GM19099 (cell line): ENCODE results near the gene KCNJ13.

Source experiments
- POLR2A ChIP-seq: IDR thresholded peaks from 3 replicates; pipeline ENCODE4 v1.6.1; 2011; ENCODE audit warnings: low read depth; ENCODE audit not compliant: insufficient read length; ENCODE audit errors: extremely low read depth

KCNJ13 gene

GRCh38 chr2:232776435-232776834 lies at the start of gene KCNJ13:
TSS of gene KCNJ13 (minus strand) at chr2:232776565. CDS start at chr2:232771362, 5,203 bp downstream.
- no peak for TF ChIP-seq POLR2A

GRCh38 chr2:232817756-232818155 lies 41.4 kb upstream of the KCNJ13 start:
- TF ChIP-seq POLR2A: no peak

- no peak for TF ChIP-seq POLR2A
These were observed 40.3 kb upstream of the KCNJ13 start for GRCh38 chr2:232816657-232817056.

- TF ChIP-seq POLR2A: no peak
These were observed 39.2 kb upstream of the KCNJ13 start for GRCh38 chr2:232815569-232815968.

- TF ChIP-seq POLR2A: no peak
These were observed 34.1 kb upstream of the KCNJ13 start for GRCh38 chr2:232810444-232810843.

GRCh38 chr2:232809349-232810124 lies 33.2 kb upstream of the KCNJ13 start:
- no peak for TF ChIP-seq POLR2A

- TF ChIP-seq POLR2A: no peak
These were observed 25.7 kb upstream of the KCNJ13 start for GRCh38 chr2:232802091-232802490.

- TF ChIP-seq POLR2A: no peak
These were observed 23.8 kb upstream of the KCNJ13 start for GRCh38 chr2:232800166-232800565.

GRCh38 chr2:232798187-232798586 lies 21.8 kb upstream of the KCNJ13 start:
- TF ChIP-seq POLR2A: no peak

GRCh38 chr2:232795920-232796319 lies 19.6 kb upstream of the KCNJ13 start:
- TF ChIP-seq POLR2A: no peak

GRCh38 chr2:232794981-232795380 lies 18.6 kb upstream of the KCNJ13 start:
- TF ChIP-seq POLR2A: no peak

GRCh38 chr2:232793271-232793670 lies 16.9 kb upstream of the KCNJ13 start:
- TF ChIP-seq POLR2A: no peak

GRCh38 chr2:232791518-232791917 lies 15.2 kb upstream of the KCNJ13 start:
- TF ChIP-seq POLR2A: no peak

- TF ChIP-seq POLR2A: no peak
These were observed 12.7 kb upstream of the KCNJ13 start for GRCh38 chr2:232789082-232789481.

- no peak for TF ChIP-seq POLR2A
These were observed 11.4 kb upstream of the KCNJ13 start for GRCh38 chr2:232787806-232788205.

GRCh38 chr2:232783278-232783677 lies 6.9 kb upstream of the KCNJ13 start:
- no peak for TF ChIP-seq POLR2A

GRCh38 chr2:232781765-232782164 lies 5.4 kb upstream of the KCNJ13 start:
- TF ChIP-seq POLR2A: no peak
